SK-MEL-5 (cell line): ENCODE data around the gene ELK3. TPM values are rescaled to one million over a fixed set of nuclear protein-coding genes. Genes with fewer than 3 reads are reported as not detected.

Experiments
- DNase-seq: peaks from one replicate; pipeline ENCODE4 v3.0.0-alpha.2; 2016; ENCODE audit warnings: low read depth, low spot score
- in situ Hi-C: cut with HindIII; loops from 2 replicates; pipeline ENCODE4 v1.10.0; 2016; ENCODE audit warnings: low sequenced_read_pairs, high pct_unique_total_duplicates, low pct_unique_long_range_greater_than_20kb
- total RNA-seq: library from RNA; depleted of rRNA; stranded (reverse); fragments of >200 nt; shearing (Covaris generic); gene quantifications from 2 replicates; pipeline ENCODE4 v1.2.3, GENCODE V29; 2014

ELK3 gene
- total RNA-seq, 1 experiment from 2014 or later, result 19.2 TPM

DNA sequence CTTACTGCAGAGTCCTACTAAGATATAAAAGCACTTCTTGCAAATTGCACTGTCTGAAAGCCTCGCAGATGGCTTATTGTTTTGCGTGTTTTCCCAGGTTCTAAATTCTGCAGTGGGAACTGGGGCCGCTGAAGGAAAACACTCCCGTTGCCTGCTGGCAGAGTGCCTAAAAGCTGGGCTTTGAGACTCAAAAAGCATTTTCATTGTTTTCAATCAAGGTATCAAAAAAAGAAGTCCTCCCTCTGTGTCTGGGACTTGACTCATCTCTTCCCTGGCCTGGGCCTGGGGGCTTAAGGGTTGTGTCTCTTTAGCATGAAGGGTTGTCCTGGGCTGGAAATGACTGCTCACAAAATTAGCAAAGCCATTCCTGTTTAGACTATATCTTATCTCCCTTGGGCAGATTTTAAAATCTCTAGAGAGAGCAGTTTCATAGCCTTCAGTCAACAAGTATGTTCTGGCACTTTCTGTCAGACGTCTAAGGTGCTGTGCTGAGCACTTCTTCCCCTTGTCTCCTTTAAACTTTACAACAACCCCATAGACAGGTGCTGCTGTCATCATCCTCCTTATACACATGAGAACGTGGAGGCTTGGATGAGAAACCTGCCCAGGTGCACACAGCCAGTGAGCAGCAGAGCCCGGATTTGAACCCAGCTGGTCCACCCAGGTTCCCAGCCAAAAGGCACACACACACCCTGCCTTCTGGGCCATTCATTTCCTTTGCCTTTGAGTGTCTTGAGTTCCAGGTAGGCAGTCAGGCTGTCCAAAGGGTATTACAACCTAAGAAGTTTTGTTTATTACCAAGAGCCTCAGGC lies 31.1 kb downstream of the ELK3 start:
- DNase-seq, result no peak
- in situ Hi-C loops, result no loop called here

DNA sequence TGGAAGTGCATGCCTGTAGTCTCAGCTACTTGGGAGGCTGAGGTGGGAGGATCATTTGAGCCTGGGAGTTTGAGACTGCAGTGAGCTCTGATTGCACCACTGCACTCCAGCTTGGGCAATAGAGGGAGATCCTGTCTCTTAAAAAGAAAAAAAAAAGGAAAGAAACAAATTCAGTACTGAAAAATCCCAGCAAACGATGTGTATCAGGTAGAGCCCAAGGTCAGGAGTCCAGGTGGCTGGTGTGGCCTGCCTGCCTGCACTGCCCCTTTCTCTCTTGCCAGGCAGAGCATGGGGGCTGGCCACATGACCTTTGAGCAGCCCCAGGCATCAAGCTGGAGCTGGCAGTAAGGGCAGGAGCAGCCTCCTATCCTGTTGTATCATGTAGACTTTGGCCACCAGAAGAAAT lies 31.8 kb downstream of the ELK3 start:
- in situ Hi-C loops, result no loop called here
- no peak for DNase-seq

DNA sequence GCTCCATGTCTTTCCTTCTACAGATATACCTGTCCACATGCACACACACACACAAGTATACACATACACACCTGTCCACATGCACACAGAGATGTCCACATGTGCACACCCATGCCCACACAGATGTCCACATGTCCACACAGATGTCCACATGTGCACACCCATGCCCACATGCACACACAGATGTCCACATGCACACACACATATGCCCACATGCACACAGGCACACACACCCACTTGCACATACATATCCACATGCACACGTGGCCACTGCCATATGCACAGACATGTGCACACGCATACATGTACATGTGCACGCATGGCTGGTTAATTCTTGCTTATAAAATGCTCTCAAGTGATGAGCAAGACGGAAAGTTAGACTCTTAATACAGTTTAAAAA lies 32.2 kb downstream of the ELK3 start:
- DNase-seq, result no peak
- in situ Hi-C loops, result no loop called here

DNA sequence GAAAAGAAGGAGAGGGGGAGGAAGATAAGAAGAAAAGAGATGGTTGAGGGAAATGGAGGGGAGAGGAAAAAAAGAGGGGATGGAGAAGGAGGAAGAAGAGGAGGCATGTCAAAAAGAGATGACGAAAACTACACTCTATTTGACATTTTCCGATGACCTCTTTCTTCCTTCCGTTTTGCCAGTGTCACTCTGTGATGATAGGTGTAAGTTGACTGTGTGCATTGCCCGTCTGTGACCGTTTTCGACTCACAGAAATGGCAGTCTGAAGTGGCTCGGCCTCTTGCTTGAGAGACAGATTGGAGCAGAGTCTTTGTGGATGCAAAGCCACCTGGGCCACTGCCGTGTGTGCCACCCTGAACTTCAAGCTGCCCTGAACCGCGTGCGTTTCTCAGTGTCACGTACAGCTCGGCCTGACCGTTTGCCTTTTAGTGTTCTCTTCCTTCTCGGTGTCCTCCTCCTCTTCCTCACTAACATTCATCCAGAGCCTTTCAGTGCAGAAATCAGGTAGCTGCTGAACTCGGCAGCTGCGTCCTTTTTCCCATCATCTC lies 32.7 kb downstream of the ELK3 start:
- DNase-seq, result no peak
- in situ Hi-C loops, result no loop called here

DNA sequence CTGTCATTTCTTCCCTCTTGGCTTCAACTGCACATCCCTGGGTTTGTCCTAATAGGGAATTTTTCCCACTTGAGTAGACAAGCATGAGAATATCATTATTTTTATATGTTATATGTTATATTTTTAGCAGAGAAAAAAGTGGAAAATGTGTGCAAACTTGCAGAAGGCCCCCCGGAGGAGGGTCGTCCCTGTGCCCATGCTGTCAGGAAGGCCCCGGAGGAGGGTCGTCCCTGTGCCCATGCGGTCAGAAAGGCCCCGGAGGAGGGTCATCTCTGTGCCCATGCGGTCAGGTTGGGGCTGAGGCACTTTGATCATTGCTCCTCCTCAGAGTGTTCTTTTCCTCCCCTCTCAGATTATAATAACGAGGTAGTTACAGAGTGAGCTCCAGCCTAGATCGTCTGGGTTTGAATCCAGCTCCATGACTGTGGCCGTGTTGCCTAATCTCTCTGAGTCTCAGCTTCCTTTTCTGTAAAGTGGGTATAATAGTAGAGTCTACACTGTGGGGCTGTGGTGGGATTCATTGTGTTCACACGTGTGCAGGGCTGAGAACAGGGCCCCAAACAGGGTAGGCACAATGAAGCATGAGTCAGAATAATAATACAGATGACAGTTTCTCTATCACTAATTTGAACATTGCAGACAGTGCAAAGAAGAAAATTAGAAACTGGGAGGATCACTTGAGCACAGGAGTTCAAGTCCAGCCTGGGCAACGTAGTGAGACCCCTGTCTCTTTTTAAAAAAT lies 33.4 kb downstream of the ELK3 start:
- DNase-seq, result no peak
- in situ Hi-C loops, result no loop called here

DNA sequence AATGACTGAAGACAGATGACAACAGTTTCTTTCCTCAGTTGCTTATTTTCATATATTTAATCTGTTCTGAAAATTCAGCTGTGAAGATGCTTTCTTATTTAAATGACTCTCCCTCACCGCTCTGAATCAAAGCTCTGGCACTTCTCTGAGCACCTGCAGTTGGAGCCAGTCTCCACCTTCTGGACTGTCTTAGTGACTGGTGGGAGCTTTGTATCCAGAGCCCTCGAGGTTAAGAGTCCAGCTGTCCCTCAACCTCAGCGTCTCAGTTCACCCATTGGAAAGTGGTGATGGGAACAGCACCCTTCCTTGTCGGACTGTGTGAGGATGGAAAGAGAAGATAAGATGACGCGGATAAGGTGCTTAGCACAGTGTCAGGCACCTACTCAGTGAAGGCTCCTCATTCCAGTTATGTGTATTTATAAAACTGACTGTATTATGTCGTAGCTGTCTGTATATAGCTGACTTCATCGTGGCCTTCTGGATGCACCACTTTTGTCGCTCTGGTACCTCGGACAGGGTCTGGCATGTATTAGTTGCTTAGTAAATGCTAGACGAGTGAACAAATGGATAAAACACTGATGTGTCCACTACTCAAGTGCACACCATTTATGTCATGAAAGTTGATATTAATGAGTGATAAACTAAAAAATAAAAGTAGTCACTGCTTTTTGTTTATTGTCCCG lies 34.5 kb downstream of the ELK3 start:
- in situ Hi-C loops, result no loop called here
- DNase-seq, result no peak

DNA sequence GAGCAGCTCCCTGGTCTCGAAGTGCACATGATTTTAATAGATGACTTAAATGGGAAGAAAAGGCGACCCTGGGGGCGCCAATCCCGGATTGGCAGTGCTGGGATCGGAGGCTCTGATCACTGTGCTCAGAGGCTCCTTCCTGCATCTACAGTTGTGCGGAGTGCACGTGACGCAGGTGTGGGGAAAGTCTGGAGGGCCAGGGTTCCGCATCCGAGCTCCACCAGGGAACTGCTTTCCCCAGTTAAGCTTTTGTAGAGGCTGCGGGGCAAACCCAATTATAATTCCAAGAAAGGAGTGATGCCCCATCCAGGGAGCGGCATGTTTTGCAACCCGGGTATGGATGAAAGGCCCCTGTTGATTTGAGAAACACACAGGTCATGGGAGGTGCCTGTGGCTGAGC lies 36.5 kb downstream of the ELK3 start:
- DNase-seq, result no peak
- in situ Hi-C loops, result no loop called here

DNA sequence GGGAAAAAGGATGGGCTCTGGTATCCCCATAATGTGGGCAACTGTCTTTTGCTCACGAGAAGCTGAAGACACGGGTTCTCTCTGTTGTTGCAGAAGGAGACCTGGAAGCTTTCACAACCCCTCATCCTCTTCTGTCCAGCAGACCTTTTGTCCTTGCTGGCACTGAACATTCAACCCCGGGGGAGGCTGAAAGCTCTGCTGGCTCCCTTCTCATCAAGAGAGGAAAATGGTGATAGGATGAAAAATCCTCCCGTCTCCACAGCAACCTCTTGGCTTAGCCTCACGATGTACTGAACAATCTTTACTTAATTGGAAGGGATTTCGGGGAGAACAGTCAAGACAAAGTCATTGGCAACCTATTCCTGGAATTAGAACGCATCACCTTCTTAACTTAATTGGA lies 39.0 kb downstream of the ELK3 start:
- DNase-seq, result no peak
- in situ Hi-C loops, result no loop called here

DNA sequence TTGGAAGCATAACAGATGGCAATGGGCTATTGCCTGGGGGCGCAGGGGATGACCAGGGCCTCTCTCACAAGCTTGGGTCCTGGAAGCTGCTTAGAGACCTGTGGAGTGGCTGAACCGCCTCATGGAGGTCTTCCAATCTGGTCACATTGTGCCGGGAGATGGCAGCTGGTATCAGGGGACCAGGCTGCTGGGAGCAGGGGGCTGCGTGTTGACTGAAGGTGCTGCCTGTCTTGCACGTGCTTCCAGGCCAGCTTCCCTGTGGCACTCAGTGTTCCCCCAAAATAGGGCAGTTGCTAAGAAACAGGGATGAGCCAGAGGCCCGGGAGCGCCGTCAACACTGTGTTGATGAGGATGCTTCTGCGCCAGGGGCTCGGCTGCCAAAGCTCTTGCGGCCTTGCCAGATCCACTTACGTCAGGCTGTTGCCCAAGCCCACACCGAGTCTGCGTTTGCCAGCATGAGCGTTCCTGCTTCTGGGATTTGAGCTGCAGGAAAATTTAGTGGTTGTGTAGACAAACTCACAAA lies 39.8 kb downstream of the ELK3 start:
- no peak for DNase-seq
- in situ Hi-C loops, result no loop called here

DNA sequence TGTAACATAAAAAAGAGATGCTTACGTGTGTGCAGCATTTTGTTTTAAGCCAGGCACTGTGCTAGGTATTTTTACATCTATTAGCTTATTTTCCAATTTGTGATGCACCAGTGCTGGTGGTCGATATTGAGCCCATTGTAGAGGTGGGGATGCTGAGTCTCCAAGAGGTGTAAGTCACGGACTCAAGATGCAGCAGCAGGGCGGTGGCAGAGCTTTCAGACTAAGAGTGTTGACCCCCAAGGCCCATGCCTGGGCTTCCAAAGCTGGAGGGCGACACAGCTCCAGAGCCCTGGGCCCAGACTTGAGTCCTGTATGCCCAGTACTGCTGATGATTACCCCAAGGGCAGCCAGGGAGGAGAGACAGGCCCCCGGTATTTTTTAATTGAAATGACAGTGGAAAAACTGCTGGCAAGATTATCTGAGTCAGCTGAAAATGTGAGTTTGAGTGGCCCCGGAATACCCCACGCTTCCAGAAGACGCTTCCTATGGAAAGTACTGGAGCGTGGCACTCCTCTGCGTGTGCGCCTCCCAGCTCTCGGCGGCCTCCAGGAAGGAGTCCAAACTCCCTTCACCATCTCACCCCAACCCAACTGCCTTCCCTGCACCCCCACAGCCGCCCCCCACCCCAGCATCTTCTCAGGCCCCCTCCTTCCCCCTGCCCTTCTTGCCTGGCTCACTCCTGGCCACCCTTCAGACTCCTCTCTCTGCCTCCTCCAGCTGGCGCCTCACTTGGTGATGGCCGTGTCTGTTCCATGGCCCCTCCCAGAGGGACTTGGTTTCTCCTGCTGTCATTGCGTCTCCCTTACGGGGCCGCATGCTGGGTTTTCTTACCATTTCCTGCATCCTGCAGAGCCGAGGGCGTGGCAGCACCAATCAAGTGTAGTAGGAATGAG lies 40.7 kb downstream of the ELK3 start:
- no peak for DNase-seq
- in situ Hi-C loops, result no loop called here

DNA sequence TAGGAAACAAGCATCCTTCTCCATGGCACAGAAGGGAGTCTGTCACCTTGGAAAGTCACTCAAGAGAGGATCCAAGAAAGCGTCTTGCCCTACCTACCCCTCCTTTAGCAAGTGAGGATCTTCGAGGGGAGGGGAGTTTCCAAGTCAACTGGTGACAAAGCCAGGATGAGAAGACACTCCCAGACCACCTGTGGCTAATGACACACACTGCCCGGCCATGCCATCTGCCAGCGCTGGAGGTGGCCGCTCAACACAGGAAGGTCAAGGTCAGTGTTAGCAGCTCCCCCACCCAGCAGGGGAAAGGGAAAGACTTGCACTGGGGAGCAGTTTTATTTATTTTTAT lies 41.3 kb downstream of the ELK3 start:
- no peak for DNase-seq
- in situ Hi-C loops, result no loop called here

DNA sequence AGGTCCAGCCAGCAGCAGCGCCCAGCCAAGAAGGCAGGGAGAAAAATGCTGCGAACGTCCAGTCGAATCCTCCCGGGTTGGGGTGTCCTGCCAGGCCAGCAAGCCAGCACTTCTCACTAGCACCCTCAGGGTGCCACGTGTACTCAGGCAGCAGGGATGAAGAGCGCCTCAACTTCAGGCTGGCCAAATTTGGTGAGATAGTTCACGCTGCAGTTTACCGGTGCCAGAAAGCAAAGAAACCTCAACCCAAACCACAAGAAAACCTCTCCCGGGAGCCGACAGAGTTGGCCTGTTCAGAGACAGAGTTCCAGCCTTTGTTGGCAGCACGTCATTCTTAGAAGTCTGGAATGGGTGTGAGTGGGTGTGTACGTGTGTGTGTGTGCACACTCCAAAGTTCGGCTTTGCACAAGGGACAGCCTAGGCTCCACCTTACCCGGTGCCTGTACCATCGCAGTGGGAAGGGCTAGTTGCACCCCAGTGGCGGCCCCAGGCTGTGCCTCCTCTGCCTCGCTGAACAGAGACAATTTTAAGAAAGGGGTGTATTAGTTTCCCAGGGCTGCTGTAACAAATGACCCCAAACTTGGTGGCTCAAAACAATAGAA lies 42.1 kb downstream of the ELK3 start:
- in situ Hi-C loops, result no loop called here

DNA sequence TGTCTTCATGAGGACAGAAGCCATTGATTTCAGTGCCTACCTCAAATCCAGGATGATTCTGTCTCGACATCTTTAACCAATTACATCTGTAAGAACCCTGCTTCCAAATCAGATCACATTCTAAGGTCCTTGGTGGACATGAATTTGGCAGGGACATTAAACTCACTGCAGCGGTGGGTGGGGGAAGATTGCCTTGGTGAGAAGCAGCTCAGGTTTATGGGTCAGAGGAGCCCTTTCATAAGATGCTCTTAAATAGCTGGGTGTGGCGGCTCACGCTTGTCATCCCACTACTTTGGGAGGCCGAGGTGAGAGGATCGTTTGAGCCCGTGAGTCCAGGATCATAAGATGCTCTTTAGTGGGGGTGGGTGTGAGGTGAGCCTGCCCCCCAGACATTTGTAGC lies 42.9 kb downstream of the ELK3 start:
- in situ Hi-C loops, result no loop called here
- DNase-seq, result no peak

More for the DNA sequence above, 42.1 kb downstream of the ELK3 start:
- DNase-seq, result no peak

DNA sequence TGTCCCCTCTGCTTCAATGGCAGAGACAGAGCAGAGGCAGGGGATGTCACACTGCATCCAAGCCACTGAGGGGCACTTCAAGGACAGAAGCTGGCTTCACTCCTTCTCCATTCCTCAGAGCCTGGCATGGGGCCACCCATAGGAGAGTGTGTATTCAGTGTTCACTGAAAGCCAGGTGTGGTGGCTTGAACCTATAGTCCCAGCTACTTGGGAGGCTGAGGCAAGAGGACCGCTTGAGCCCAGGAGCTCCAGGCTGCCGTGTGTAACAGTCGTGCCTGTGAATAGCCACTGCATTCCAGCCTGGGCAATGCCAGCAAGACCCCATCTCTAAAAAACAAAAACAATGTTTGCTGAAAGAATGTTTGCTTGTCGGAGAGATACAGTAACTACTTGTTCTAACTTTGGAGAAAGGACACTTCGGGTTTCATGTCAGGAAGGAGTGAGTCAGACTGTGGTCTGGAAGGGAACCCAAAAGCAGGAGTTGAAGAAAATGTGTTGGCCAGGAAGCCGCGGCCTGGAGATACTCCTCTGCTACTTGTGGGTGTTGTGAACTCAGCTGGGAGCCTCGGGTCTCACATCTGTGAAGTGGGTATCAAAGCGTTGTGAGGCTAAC lies 43.4 kb downstream of the ELK3 start:
- in situ Hi-C loops, result no loop called here

DNA sequence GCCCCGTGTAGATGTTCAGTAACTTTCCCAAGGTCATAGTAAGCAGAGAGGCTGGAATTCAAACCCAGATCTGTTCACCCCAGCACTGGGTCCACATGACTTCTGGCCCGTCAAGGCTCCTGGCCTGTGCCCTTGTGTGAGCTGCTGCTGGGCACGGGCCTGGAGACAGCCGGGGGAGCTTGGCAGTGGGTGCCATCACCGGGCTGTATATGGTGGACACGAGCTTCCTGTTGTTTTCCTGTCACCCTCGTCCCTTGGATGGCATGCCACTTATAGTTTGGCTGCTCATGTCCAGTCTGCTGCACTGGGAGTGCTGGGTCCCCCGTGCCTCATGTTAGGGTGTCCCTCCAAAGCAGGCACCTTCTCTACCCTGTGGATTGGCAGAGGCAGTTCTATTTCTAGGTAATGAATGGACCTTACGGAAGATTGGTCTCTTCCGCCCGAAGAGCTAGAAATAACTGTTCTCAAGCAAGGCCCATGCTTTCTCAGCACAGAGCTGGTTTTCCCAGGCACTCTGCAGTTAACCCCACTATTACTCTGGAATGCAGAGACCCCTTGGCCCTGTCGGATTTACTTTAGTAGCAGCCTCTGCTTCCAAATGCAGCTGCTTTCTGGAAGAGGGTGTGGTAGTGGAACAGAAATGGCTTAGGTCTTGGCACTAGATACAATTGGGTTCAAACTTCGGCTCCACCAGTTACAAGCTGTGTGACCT lies 44.3 kb downstream of the ELK3 start:
- in situ Hi-C loops, result no loop called here
- DNase-seq, result no peak

More for the DNA sequence above, 43.4 kb downstream of the ELK3 start:
- peak; percentile 91 for DNase-seq
